GM19351 (cell line): ENCODE measurements around the gene ZNF385C.
"Not testable (repeated sequence)": the region's sequence is repeated elsewhere in the genome, so short reads cannot be mapped to it uniquely, and the experiment has no call there.

Experiments
- ATAC-seq: cut with Tn5 transposase; IDR thresholded peaks from one replicate; pipeline ENCODE4 v1.9.1; 2021; ENCODE audit warnings: mild to moderate bottlenecking, moderate library complexity; ENCODE audit not compliant: unreplicated experiment

The ZNF385C gene

GRCh38 chr17:42026857-42027589, 71.2 kb downstream of the ZNF385C start:
- no peak for ATAC-seq

GRCh38 chr17:42025936-42026335, 72.3 kb downstream of the ZNF385C start:
- no peak for ATAC-seq

- no peak for ATAC-seq
Observed at GRCh38 chr17:42025191-42025579, 73.1 kb downstream of the ZNF385C start.

- ATAC-seq, result no peak
Observed at GRCh38 chr17:42023524-42024349, 74.5 kb downstream of the ZNF385C start.

GRCh38 chr17:42020845-42021244, 77.4 kb downstream of the ZNF385C start:
- not testable (repeated sequence) for ATAC-seq

DNA sequence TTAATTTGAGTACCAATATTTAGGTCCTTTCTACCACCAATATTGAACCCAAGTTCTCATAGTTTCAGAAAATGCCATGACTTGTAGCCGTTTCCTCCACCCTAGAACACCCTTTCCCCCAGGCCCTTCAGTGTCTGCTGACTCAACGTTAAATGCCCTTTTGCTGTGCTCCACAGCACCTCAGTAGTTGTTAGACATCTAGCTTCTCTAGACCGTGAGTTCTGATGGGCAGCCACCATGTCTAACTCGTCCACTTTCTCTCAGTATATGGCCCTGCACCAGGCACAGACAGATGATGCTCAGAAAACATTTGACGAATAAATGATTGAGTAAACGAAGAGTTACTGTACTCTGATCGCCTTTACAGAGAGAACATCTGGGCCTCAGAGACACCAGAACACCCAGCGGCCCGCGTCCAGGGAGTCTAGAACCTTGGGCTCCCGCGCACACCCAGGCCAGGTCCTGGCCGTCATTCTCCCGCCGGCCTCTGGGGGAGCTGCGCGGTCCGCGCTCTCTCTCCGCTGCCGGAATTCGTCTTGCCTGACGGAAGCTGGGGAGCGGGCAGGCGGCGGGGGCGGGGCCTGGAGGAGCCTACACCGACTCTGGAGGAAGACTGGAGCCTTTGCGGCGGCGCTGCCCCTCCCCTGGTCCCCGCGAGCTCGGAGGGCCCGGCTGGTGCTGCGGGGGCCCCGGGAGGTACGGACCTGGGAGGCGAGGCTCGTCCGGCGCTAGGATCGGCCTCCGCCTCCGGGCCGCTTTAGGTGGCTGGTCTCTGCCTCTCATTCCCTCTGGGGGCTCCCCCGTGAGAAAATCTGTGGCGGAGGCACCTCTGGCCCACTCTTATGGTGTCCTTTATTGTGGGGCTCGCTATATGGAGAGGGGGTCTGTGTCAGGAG, 78.5 kb downstream of the ZNF385C start, which contains the start of gene NKIRAS2:
NKIRAS2 (plus strand) TSS at position 582 of the 896 bp plus-strand sequence. CDS start 1,488 bp downstream, outside the sequence.
- ATAC-seq, result peak; percentile 57

GRCh38 chr17:42018988-42019387, 79.3 kb downstream of the ZNF385C start:
- ATAC-seq, result no peak

DNA sequence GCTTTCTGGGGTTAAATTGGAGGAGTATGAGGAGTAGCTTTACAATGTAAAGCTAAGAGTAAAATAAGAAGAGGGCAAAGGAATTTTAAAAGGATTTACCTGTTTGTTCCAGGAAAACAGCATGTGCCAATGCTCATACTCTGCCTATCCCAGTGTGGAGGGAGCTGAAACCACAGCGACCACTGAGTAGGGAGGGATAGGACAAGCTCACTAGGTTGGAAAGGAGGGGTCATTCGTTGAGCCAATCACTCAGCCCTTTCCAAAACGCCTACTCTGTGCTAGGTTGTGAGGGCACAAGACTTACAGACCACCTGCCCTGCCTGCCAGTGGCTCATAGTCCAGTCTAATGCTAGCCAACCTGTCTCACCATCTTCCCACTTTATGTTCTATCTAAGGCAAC, 79.9 kb downstream of the ZNF385C start:
- ATAC-seq, result no peak

DNA sequence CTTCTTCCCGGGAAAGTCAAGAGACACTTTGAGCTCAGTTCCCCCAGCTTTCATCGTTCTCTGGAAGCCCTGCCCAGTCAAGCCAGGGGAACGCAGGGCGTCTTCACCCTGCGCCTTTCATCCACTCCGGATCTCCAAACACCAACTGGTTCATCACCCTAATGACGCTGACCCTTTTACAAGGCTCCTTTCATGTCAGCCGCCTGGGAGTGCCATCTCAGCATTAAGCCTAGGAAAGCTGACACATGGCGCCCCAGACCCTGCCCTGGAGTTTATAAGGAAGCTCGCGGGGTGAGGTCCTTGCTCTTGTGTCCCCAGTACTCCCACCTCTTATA, 80.4 kb downstream of the ZNF385C start:
- ATAC-seq, result peak; percentile 4

DNA sequence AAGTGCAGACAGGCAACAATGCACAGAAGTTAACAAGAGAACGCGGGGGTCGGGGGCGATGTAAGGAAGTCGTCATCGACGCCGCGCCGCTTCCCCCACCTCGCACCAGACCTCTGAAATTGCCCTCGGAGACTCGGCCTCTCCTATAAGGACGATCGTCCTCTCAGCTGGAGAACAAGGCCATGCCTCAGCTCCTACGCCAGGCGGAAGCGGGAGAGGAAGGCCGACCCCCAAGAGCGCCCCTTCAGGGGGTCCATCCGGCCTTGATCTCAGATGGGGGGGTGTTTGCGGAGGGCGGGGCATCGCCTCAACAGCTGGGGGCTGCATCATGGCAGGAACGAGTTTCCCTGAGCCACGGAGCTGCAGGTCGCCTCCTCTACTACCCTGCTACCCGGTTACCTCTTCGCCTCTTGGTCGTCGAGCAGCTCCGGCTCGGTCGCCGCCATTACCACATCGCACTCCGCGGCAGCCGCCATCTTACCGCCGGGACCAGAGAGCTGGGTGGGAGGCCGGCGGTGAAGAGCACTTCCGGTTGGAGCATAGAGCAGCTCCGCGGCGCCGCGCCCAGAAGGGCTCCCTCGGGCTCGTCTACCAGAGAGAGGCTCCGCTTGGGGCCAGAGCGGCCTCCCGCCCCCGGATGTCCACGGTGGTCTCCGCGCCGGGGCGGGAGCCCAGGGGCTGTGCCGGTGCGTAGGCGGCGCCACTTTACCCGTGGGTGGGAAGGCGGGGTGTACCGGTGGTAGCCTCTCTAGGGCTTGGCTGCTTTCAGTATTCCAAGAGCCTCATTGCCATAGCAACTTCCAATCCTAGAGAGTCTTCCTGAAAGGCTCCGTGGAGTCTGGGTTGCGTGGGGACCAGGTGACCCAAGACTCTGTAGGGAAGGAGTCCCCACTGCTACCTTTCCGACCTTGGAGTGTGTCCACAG, 81.1 kb downstream of the ZNF385C start, which contains the start of gene DNAJC7:
DNAJC7 (minus strand) TSS at position 499 of the 925 bp plus-strand sequence; CDS start at position 476, 23 bp downstream.
- ATAC-seq, result peak; percentile 85

DNA sequence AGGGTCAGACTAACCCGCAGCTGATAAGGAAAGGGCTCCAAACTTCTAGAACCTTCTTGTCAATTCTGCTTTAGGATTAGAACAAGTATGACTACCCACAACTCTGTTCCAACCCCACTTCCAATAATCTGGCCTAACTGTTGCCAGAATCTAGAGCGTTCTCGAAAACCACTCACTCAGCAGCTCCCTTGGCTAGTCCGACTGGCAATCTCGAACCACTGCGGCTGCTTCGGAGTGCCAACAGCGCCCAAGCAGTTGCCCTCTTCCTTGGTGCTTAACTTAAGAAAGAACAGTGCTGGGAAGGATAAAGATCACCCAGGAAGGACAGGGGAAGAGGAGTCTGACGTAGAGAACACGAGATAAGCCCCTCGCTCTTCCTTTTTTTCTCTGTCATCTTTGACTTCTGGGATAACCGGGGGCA, 81.9 kb downstream of the ZNF385C start:
- no peak for ATAC-seq

DNA sequence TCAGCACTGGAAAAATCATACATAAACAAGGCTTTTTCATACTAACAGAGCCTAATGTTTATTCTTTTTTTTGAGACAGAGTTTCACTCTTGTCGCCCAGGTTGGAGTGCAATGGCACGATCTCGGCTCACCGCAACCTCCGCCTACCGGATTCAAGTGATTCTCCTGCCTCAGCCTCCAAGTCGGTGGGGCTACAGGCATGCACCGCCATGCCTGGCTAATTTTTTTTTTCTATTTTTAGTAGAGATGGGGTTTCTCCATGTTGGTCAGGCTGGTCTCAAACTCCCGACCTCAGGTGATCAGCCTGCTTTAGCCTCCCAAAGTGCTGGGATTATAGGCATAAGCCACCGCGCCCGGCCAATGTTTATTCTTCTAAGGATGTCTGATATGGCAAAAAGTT, 84.5 kb downstream of the ZNF385C start:
- not testable (repeated sequence) for ATAC-seq

GRCh38 chr17:42012363-42012762, 85.9 kb downstream of the ZNF385C start:
- ATAC-seq, result not testable (repeated sequence)

GRCh38 chr17:42010898-42011516, 87.3 kb downstream of the ZNF385C start:
- no peak for ATAC-seq

GRCh38 chr17:42010266-42010680, 88.0 kb downstream of the ZNF385C start:
- ATAC-seq, result not testable (repeated sequence)

GRCh38 chr17:42009170-42009569, 89.1 kb downstream of the ZNF385C start:
- no peak for ATAC-seq

GRCh38 chr17:42005166-42005565, 93.1 kb downstream of the ZNF385C start:
- no peak for ATAC-seq

DNA sequence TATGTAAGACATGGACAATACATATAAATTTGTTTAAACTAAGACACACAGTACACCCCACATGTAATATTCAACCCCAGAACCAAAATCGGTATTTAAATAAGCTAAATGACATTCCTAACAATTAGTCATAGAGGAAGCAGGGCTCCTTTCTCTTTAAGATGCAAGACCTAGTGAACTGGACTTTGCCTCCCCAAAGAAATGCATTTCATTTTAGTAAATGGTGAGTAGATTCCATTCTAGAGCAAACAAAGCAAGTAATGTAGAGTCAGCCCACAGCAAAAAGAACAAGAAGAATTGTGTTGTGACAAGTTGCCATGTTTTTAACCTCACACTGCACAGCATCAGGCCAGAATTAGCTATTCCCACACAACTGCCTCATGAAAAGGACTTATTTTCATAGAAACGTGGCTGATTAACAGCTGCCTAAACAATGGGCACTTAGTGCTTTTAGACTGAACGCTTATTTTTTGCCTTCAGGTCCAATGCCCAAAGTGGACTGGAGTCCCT, 95.4 kb downstream of the ZNF385C start:
- no peak for ATAC-seq

DNA sequence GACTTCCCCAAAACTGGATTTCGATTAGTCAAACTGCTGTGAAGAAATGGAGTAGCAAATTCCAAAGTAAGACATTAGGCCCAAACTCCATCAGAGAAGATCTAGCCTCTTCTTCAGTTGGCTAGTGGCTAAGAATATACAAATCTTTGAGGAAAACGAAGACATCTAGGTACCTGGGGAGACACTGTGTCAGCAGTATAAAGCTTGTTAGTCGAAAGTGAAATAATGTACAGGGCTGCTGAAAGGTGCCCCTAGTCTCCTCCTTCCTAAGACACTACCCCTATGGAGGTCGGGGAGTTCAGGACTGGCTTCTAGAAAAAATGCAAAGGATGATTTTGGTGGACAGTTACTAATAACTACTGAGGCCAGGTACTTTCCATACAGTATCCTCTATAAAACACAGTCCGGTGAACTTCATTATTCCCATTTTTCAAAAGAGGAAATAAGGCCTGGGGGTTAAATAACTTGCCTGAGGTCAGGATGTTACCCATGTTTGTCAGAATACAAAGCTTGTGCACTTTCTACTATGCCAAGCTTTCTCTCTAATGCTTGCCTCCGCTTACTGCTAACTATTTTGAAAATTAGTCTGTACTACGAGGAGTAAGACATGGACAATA, 96.0 kb downstream of the ZNF385C start:
- ATAC-seq, result no peak
